NOMO-1 (cell line): ENCODE measurements around the gene OLIG2.

ENCODE experiments used
- DNase-seq, 2 experiments: peaks; one replicate each; lab custom pipeline; 2025; ENCODE audit not compliant: unreplicated experiment in 2 of 2; lab: John Stamatoyannopoulos, UW

The OLIG2 gene

GRCh38 chr21:33025489-33026442 lies at the start of gene OLIG2:
TSS of gene OLIG2 (plus strand) at chr21:33025935. CDS start at chr21:33026863, 928 bp downstream.
- DNase-seq = peak; percentile 86 to 95

- DNase-seq = no peak
Measured at GRCh38 chr21:32976791-32977190, 48.9 kb upstream of the OLIG2 start.

DNA sequence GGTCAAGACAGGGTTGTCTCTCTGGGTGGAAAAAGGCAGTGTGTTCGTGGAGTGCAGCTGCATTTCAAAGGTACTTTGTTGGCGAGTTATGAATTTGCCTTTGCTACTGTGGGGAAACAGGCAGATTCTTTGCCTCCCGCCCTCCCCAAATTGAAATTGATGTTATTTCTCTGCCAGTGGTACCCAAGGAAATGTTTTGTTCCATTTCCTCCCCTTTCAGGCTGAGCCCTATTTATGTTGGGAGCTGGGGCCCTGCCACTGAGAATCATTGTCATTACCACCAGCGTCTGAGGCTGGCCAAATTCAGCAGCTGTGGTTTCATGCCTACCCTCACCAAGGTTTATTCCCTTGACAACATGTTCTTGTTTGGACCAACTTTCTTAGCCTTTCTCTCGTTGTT lies 48.5 kb upstream of the OLIG2 start:
- DNase-seq = no peak

DNA sequence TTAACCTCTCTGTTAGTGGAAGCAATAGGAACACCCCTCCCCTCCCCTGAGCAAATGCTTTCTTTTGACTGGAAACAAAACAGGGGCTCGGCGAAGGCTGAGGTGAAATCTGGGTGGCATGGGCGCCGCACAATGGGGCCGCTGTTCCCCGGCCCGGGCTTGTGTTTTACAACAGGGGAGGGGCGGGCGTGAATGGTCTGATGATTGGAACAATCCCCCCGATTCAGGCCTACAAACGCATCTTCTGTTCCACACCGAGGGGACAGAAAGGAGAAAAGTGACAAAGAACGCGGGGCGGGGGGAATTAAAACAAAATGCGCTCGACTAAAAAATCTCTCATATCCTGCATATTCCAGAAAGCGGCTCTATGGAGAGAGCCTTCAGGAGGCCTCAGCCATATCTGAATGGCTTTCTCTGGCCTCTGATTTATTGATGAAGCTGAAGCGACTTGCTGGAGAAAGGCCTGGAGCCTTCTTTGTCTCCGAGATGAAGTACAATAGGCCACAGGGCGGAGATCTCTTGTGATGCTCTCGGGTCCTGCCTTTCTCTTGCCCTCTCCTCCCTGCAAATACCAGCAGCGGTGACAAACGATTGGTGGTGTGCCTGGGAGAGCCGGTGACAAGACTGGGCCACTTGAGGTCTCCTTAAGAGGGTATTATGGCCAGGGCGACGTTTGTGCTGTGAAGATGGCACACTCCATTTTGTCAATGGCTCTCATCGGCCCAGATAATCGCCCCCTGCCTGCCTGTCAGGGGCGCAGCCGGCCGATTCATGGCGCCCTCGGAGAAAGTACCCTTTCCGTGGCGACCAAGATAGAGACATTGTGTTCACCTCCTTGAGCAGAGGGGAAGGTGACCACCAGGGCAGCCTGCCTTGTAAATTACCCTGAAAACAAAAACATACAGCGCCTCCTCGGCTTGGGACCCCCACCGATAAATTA lies 47.1 kb upstream of the OLIG2 start:
- DNase-seq = no peak

DNA sequence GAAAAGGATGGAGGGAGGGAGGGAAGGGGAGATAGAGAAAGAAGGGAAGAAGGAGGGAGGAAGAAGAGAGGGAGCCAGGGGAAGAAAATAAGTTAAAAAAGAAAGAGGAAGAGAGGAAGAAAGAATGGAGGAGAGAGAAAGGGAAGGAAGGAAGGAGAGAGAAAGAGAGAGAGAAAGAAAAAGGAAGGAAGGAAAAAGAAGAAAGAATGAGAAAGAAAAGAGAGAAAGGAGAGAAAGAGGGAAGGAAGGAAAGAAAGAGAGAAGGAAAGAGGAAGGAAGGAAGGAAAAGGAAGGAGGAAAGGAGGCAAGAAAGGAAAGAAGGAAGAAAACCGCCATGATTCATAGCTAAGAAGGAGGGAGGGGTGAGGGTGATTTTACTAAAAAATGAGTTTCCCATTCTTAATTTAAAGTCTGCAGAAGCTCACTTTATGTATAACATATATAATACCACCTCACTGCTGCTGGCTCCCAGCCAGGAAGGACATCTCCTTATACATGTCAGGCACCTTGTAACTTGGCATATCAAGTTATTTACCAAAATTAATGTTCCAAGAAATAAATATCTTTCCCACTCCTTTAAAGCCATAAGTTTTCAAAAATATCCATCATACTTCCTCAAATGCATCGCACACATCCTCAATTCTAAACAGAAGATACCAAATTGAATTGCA lies 46.0 kb upstream of the OLIG2 start:
- peak in 1 of 2 experiments; percentile 23 for DNase-seq

DNA sequence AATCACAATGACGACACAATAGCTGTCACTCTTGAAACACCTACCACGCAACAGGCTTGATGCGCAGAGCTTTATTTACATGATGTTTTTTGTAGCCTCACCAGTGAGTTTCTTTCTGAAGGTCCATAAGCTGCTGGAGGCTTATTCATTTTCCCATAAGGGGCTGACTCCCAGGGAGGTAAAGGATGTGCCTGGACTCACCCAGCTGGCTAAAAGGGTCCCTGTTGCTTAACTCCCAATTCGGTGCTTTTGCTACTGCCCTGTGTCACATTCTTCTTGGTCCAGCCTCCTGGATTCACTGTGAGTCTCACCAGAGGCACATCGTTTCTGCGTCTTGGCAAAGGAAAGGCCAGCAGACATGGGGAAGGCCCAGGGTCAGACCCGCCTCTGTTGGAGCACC lies 44.6 kb upstream of the OLIG2 start:
- DNase-seq = no peak

- DNase-seq = no peak
Measured at GRCh38 chr21:32990666-32991065, 35.1 kb upstream of the OLIG2 start.

GRCh38 chr21:32991361-32991760 lies 34.4 kb upstream of the OLIG2 start:
- DNase-seq = no peak

DNA sequence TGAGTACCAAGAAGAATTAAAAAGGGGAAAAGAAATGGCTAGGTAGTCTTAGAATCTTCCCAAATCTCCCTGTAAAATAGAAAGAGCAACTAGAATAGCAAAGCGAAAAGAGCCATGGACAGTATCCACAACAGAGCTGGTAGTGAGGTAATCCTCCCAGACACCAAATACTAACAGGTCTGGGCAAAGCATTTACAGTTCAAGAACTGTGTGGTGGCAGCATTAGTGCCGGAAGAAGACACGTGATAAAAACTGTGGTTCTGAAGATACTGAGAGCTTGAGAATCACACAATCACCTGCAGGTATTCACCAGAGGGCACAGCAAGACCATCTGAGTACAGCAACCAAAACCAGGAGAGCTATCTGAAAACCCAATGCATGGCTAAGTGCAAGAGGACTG lies 31.8 kb upstream of the OLIG2 start:
- DNase-seq = no peak

- peak; percentile 6 to 15 for DNase-seq
Measured at GRCh38 chr21:32994305-32994704, 31.4 kb upstream of the OLIG2 start.

DNA sequence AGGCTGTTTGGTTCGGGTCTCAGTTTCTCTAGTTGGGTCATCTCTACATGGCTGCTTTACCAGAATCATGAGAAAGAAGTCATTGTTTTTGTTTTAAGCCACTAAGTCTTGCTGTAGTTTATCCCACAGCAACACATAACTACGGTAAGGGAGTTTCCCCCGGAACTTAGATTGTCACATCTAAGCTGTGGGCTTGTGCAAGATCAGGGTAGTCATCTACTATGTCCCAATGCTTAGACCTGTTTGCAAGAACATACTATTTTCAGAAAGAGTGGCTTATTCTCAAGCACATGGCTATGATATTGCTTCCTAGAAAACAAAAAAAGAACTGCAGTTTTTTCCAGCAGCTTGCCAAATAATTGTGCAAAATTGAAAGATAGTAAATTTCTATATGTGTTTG lies 18.0 kb upstream of the OLIG2 start:
- DNase-seq = peak; percentile 85 to 98

GRCh38 chr21:33008333-33009051 lies 17.2 kb upstream of the OLIG2 start:
- no peak for DNase-seq

GRCh38 chr21:33010931-33011330 lies 14.8 kb upstream of the OLIG2 start:
- DNase-seq = no peak

DNA sequence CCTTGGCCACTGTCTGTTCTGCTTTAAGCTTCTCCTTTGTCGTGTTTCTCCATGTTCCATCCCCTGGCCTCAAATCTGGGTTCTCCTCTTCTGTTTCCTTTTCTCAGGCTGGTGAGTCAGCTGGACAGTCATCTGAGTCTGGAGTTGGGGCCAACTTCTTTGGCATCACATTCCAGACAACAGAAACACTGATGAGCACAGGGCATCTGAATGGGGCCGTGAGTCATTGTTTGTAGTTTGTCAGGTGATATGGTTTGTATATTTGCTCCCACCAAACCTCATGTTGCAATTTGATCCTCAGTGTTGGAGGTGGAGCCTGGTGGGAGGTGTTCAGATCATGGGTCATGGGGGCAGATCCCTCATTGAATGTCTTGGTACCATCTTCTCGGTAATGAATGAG lies 14.3 kb upstream of the OLIG2 start:
- no peak for DNase-seq

- no peak for DNase-seq
Measured at GRCh38 chr21:33013626-33014025, 12.1 kb upstream of the OLIG2 start.

DNA sequence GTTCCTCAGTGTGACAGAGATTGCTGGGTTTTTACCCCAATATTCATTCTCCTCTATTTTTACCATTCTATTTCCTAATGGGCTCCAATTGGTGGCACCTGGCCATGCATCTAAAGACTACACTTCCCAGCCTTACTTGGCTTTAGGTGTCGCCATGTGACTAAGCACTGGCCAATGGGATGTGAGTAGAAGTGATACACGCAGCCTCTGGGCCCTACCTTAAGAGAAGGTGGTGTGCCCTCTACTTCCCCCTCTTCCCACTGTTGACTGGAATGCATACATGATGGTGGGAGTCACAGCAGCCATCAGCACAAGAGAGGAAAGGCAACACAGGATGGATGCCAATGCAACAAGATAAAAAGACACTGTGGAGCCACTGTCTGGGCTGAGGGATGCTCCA lies 11.4 kb upstream of the OLIG2 start:
- no peak for DNase-seq

DNA sequence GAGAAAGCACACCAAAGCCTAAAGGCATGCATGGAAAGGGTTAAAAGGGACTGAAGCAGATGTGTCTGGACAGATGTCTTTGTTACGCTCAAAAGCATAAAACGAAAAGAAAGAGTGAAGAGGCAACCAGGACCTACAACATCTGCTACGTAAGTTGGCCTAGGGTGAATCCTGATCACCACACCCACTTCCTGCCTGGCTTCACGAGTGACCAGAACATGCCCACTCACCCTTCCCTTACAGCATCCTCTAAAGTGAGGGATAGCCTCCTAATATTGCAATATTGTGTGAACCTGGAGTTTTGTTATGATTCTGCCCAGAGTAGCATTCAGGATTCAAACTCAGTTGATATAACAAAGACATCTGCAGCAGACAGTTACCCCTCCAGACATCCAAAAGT lies 10.6 kb upstream of the OLIG2 start:
- DNase-seq = no peak

DNA sequence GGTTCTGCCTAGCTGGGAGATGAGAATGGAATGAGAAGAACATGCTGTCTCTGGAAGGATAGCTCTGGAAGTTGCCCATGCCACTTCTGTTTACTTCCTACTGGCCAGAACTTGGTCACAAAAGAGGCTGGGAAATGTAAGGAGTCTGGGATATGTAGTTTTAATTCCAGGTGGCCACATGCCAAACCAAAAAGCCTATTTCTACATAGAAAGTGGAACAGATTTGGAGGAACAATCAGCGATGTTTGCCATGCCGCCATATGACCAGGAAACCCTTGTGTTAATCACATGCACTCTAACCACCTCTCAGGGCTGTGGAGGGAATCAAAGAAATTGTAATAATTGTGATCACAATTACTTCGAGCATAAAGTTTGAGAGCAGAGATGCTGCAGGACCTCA lies 10.0 kb upstream of the OLIG2 start:
- no peak for DNase-seq

DNA sequence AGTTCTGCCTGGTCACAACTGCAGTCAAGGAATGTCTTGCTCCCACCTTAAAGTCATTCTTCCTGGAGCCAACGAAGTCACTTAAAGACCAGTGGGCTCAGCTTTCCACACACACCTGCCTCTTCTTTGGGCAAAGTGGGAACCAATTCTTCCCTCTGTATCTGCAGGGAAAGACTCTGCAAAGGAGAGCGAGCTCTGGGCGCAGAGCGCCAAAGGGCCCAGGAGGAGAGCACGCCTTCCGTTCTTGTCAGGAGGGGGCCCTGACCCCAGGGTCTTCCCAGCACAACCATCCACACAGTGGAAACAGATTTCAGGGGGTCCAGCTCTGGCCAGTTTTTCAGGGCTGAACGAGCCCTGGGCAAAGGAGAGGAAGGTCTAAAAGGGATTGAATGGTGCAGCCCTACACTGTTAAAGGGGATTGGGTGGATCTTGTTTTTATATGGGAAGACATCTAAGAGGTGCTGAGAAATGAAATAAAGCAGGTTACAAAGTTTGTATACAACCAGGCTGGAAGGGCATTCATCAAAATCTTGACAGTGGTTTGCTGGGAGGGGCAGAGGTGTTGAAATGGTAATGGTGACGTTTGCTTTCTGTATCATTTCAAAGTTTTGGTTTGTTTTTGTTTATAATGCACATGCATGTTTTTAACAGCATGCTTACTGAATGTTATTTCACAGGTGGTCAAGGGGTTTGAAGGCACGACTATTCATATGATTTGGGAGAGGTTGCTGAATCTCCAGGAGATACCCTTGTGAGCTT lies 6.8 kb upstream of the OLIG2 start:
- DNase-seq = peak in 1 of 2 experiments; percentile 19

DNA sequence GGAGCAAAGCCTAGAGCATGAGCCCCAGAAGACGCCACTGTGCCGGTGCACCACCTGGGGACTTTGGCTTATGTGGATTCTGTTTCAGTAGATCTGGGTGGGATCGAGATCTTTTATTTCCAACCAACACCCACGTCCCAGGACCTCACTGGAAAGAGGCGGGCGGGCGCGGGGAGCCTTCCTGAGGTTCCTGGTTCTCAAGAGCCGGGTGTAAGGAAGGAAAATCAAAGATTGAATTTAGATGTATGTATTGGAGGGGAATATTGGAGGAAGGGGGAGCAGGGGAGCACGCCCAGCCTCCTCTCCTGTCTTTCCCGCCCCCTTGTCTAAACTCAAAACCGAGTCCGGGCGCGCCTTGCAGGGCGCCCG lies 6.2 kb upstream of the OLIG2 start:
- DNase-seq = no peak
